ENCODE data around the gene LCE3E.

DNA sequence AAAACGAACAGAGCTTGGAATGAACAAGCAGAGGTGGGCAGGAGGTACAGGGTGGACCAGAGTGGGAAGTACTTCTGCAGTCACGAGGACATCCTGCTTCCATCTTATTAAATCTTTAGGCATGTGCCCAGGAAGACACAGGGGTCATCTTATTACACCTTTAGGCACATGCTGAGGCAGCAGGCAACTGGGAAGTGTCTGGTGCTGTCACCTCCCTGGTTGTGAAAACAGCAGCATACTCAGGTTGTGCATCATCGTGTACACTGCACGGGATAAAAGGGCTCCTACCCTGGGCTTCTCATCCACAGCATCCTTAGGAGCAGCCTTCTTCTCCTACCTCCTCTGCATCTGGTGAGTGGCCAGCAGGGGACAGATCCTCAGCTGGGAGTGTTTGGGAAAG is 33.4 kb upstream of the LCE3E start, which contains the start of gene LCE3C:
- TF ChIP-seq POLR2A (IDR thresholded peaks at IDR 0.05), result no peak
- TF ChIP-seq, protein P1, sequence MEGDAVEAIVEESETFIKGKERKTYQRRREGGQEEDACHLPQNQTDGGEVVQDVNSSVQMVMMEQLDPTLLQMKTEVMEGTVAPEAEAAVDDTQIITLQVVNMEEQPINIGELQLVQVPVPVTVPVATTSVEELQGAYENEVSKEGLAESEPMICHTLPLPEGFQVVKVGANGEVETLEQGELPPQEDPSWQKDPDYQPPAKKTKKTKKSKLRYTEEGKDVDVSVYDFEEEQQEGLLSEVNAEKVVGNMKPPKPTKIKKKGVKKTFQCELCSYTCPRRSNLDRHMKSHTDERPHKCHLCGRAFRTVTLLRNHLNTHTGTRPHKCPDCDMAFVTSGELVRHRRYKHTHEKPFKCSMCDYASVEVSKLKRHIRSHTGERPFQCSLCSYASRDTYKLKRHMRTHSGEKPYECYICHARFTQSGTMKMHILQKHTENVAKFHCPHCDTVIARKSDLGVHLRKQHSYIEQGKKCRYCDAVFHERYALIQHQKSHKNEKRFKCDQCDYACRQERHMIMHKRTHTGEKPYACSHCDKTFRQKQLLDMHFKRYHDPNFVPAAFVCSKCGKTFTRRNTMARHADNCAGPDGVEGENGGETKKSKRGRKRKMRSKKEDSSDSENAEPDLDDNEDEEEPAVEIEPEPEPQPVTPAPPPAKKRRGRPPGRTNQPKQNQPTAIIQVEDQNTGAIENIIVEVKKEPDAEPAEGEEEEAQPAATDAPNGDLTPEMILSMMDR (IDR thresholded peaks at IDR 0.05), result no peak

Measured in lower leg skin (tissue), 3 donors.